Measurements from ENCODE around the gene LGR6.

- TF ChIP-seq, protein P1, sequence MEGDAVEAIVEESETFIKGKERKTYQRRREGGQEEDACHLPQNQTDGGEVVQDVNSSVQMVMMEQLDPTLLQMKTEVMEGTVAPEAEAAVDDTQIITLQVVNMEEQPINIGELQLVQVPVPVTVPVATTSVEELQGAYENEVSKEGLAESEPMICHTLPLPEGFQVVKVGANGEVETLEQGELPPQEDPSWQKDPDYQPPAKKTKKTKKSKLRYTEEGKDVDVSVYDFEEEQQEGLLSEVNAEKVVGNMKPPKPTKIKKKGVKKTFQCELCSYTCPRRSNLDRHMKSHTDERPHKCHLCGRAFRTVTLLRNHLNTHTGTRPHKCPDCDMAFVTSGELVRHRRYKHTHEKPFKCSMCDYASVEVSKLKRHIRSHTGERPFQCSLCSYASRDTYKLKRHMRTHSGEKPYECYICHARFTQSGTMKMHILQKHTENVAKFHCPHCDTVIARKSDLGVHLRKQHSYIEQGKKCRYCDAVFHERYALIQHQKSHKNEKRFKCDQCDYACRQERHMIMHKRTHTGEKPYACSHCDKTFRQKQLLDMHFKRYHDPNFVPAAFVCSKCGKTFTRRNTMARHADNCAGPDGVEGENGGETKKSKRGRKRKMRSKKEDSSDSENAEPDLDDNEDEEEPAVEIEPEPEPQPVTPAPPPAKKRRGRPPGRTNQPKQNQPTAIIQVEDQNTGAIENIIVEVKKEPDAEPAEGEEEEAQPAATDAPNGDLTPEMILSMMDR (IDR thresholded peaks at IDR 0.05): peak in 5 of 6 experiments; percentile 12 to 33 (median 24)
- TF ChIP-seq POLR2A (IDR thresholded peaks at IDR 0.05): no peak
- no peak for TF ChIP-seq POLR2AphosphoS5 (IDR thresholded peaks at IDR 0.05)
- no peak for TF ChIP-seq EP300 (IDR thresholded peaks at IDR 0.05)
Observed at GRCh38 chr1:202160377-202160940, 33.1 kb upstream of the LGR6 start, which contains the start of gene PTPN7.

Measured in upper lobe of left lung (tissue), 4 donors.